ENCODE results near the gene MAGIX.

GRCh38 chrX:49192722-49193328, 30.3 kb downstream of the MAGIX start:
- TF ChIP-seq CTCF (IDR thresholded peaks at IDR 0.05): no peak
- no peak for TF ChIP-seq POLR2A (IDR thresholded peaks at IDR 0.05)
